HepG2 (cell line): Measurements from ENCODE around the gene NDUFAF3. TPM values are rescaled to one million over a fixed set of nuclear protein-coding genes. Genes with fewer than 3 reads are reported as not detected.

Source experiments
- AHR ChIP-seq: IDR thresholded peaks from 2 replicates; pipeline ENCODE4 v1.6.1; 2018; ENCODE audit warnings: missing genetic modification reagents, missing compliant biosample characterization
- BATF2 ChIP-seq: sonication (generic); formaldehyde crosslinking; IDR thresholded peaks from 2 replicates; pipeline ENCODE4 v1.8.0; 2022; ENCODE audit warnings: mild to moderate bottlenecking, missing genetic modification reagents, moderate library complexity
- CHCHD3 ChIP-seq: sonication (generic); formaldehyde crosslinking; IDR thresholded peaks from 2 replicates; pipeline ENCODE4 v1.8.0; 2022; ENCODE audit warnings: mild to moderate bottlenecking, missing genetic modification reagents, moderate library complexity
- ERF ChIP-seq: IDR thresholded peaks from 2 replicates; pipeline ENCODE4 v1.6.1; 2018; ENCODE audit warnings: missing biosample characterization, missing genetic modification reagents
- GMEB2 ChIP-seq: IDR thresholded peaks from 2 replicates; pipeline ENCODE4 v1.6.1; 2016; ENCODE audit warnings: missing biosample characterization, missing genetic modification reagents, low read depth
- NFE2L2 ChIP-seq: fragments of 150-350 bp; IDR thresholded peaks from 2 replicates; pipeline ENCODE4 v1.6.1; 2014; ENCODE audit warnings: low read length
- PATZ1 ChIP-seq: sonication (generic); formaldehyde crosslinking; IDR thresholded peaks from 2 replicates; pipeline ENCODE4 v1.4.0; 2020; ENCODE audit warnings: missing genetic modification reagents
- PTBP1 ChIP-seq: fragments of 200-400 bp; formaldehyde crosslinking; IDR thresholded peaks from 2 replicates; pipeline ENCODE4 v1.6.1; 2018; ENCODE audit warnings: low read length, low read depth; ENCODE audit not compliant: poor library complexity, severe bottlenecking
- REL ChIP-seq: sonication (generic); formaldehyde crosslinking; conservative IDR thresholded peaks from 2 replicates; pipeline ENCODE4 v1.8.0; 2022; ENCODE audit warnings: mild to moderate bottlenecking, missing genetic modification reagents, moderate library complexity
- SKIL ChIP-seq: sonication (generic); formaldehyde crosslinking; IDR thresholded peaks from 2 replicates; pipeline ENCODE4 v1.8.0; 2022; ENCODE audit warnings: missing genetic modification reagents, mild to moderate bottlenecking, moderate library complexity, borderline replicate concordance
- U2AF1 ChIP-seq: fragments of 200-400 bp; formaldehyde crosslinking; optimal IDR thresholded peaks from 2 replicates; pipeline ENCODE3; 2017; ENCODE audit warnings: mild to moderate bottlenecking, low read depth, low read length
- ZBTB3 ChIP-seq: sonication (generic); formaldehyde crosslinking; IDR thresholded peaks from 2 replicates; pipeline ENCODE4 v1.4.0; 2020; ENCODE audit warnings: low read depth, mild to moderate bottlenecking, moderate library complexity, missing genetic modification reagents, borderline replicate concordance
- ZEB1 ChIP-seq: IDR thresholded peaks from 2 replicates; pipeline ENCODE4 v1.6.1; 2012; ENCODE audit warnings: mild to moderate bottlenecking, low read depth, inconsistent platforms; ENCODE audit not compliant: insufficient replicate concordance
- ZNF138 ChIP-seq: sonication (generic); formaldehyde crosslinking; IDR thresholded peaks from 2 replicates; pipeline ENCODE4 v1.5.0; 2020; ENCODE audit warnings: mild to moderate bottlenecking, low read depth, missing genetic modification reagents
- ZNF383 ChIP-seq: sonication (generic); formaldehyde crosslinking; IDR thresholded peaks from 2 replicates; pipeline ENCODE4 v1.4.0; 2020; ENCODE audit warnings: missing genetic modification reagents, mild to moderate bottlenecking, borderline replicate concordance
- ZNF446 ChIP-seq: sonication (generic); formaldehyde crosslinking; IDR thresholded peaks from 2 replicates; pipeline ENCODE4 v1.5.0; 2020; ENCODE audit warnings: mild to moderate bottlenecking, missing genetic modification reagents
- ZNF564 ChIP-seq: sonication (generic); formaldehyde crosslinking; IDR thresholded peaks from 2 replicates; pipeline ENCODE4 v1.8.1; 2023; ENCODE audit warnings: mild to moderate bottlenecking, missing genetic modification reagents
- ZNF629 ChIP-seq: sonication (generic); formaldehyde crosslinking; conservative IDR thresholded peaks from 2 replicates; pipeline ENCODE4 v1.5.0; 2020; ENCODE audit warnings: missing genetic modification reagents
- ZNF704 ChIP-seq: sonication (generic); formaldehyde crosslinking; IDR thresholded peaks from 2 replicates; pipeline ENCODE4 v1.8.1; 2023; ENCODE audit warnings: mild to moderate bottlenecking, inconsistent platforms, moderate library complexity, missing genetic modification reagents, borderline replicate concordance
- ZNF776 ChIP-seq: sonication (generic); formaldehyde crosslinking; IDR thresholded peaks from 2 replicates; pipeline ENCODE4 v1.4.0; 2020; ENCODE audit warnings: mild to moderate bottlenecking, missing genetic modification reagents
- ZNF816 ChIP-seq: sonication (generic); formaldehyde crosslinking; IDR thresholded peaks from 2 replicates; pipeline ENCODE4 v1.8.0; 2022; ENCODE audit warnings: missing genetic modification reagents, mild to moderate bottlenecking, borderline replicate concordance
- polyA plus RNA-seq, 8 experiments: library from polyadenylated mRNA; depleted of rRNA in 3 of 8; stranded (reverse) in 7 of 8; unstranded in 1 of 8; fragments of >200 nt; fragmentation: Illumina TruSeq in 4 of 8; extraction: Trizol in 4 of 8; gene quantifications; 2 replicates each; pipeline versions ENCODE4 v1.2.1 to v1.2.3, GENCODE V29; 2011 to 2016; ENCODE audit warnings: low read depth in 4 of 8, missing spikeins in 1 of 8, mixed read lengths in 1 of 8; ENCODE audit not compliant: insufficient read depth in 1 of 8
- total RNA-seq, 5 experiments: library from RNA; depleted of rRNA; stranded (reverse); fragments of >200 nt; fragmentation: Illumina TruSeq; extraction: Trizol; gene quantifications; 2 replicates each; pipeline ENCODE4 v1.2.3, GENCODE V29; 2016; ENCODE audit warnings: low read depth in 1 of 5

The NDUFAF3 gene
- total and polyA plus RNA-seq, 2 of the 13 experiments (the other 11 are each of a cell fraction or from before 2014, with no cell fraction given), result 39.0 to 50.0 TPM

GRCh38 chr3:49020330-49021212 lies 1.4 kb upstream of the NDUFAF3 start (continued):
- TF ChIP-seq SKIL (CRISPR knock-in tag), result no peak
- no peak; the same call in 1 of the 2 replicates for TF ChIP-seq REL (CRISPR knock-in tag)
- TF ChIP-seq PTBP1, result no peak
- TF ChIP-seq PATZ1 (CRISPR knock-in tag), result peak; percentile 69; the same call in 1 of the 2 replicates
- TF ChIP-seq ZNF629 (CRISPR knock-in tag), result no peak
- TF ChIP-seq AHR (CRISPR knock-in tag), result no peak
- TF ChIP-seq U2AF1, result no peak
- TF ChIP-seq ZBTB3 (CRISPR knock-in tag), result 0 out of 2 replicates have a peak, but pooled peaks have one; percentile 25
- no peak for TF ChIP-seq ZNF816 (CRISPR knock-in tag)
- TF ChIP-seq NFE2L2, result no peak
- no peak for TF ChIP-seq ZNF383 (CRISPR knock-in tag)
- TF ChIP-seq ZNF446 (CRISPR knock-in tag), result 0 out of 2 replicates have a peak, but pooled peaks have one; percentile 73
- no peak for TF ChIP-seq CHCHD3 (CRISPR knock-in tag)
- TF ChIP-seq ZNF138 (CRISPR knock-in tag), result no peak
- TF ChIP-seq ZNF704, result 0 out of 2 replicates have a peak, but pooled peaks have one; percentile 4
- TF ChIP-seq ERF, result no peak
- TF ChIP-seq ZNF776, result peak; percentile 18; the same call in 1 of the 2 replicates
- TF ChIP-seq ZEB1, result no peak
- TF ChIP-seq BATF2 (CRISPR knock-in tag), result 0 out of 2 replicates have a peak, but pooled peaks have one; percentile 56
- TF ChIP-seq GMEB2, result no peak
- TF ChIP-seq ZNF564 (CRISPR knock-in tag), result 0 out of 2 replicates have a peak, but pooled peaks have one; percentile 31
